Activated T-cell treated with anti-CD3 and anti-CD28 coated beads for 4 hours (primary cell): ENCODE results near the gene VSIG10L.

ENCODE experiments used
- DNase-seq: peaks from one replicate; pipeline ENCODE4 v3.0.0-alpha.2; 2020

The VSIG10L gene

DNA sequence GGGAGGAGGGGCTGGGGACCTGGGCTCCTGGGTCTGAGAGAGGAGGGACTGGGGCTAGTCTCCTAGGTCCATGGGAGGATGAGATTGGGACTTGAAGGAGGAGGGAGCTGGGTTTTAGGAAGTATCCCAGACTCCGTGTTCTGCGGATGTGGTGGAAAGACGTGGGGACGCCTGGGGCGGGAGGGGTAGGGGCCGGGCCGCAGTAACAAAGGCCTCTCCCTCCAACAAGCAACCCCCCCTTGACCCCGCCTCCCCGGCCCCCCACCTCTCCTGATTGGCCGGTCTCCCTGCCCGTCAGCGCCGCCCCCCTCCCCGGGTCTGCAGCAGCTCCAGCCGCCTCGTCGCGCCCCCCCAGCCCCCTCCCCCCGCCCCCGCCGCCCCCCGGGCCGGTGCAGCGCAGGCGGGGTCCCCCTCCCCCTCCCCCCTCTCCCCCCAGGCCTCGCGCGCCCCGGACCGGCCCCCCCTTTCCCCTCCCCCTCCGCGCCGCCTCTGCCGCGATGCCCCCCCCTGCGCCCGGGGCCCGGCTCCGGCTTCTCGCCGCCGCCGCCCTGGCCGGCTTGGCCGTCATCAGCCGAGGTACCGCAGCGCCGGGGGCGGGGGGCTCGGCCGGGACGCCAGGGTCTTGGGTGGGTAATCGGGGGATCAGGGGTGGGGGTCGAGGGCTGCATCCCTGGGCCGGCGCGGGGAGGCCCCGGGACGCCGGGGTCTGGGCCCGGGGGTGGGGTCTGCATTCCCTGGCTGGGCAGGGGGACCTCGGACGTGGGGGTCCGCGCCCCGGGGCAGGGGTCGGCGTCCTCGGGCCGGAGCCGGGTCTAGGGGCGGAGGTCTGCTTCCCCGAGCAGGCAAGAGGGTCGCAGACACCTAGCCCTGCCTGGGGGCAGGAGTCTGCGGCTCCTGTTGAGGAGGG lies 30.3 kb downstream of the VSIG10L start, which contains the start of gene IGLON5:
IGLON5 (plus strand) TSS at position 294 of the 907 bp plus-strand sequence; CDS start at position 498, 204 bp downstream.
- no peak for DNase-seq

DNA sequence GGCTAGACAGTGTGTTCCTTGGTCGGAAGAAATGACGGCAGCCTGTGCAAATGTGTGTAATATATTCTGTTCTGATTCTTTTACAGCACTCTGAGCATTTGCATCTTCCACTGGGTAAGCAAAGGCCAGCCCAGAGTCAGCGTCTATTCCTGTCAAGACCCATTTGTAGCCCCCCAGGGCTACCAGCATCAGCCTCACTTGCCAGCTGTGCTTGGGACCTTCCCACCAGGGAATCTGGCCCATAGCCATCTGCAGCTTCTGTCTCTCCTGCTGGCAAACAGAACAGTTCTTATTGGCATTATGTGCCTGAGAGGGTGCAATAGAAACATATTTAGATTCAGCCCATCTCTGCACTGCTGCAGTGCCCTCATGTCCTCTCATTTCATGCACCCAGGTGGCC lies 36.5 kb downstream of the VSIG10L start:
- no peak for DNase-seq

DNA sequence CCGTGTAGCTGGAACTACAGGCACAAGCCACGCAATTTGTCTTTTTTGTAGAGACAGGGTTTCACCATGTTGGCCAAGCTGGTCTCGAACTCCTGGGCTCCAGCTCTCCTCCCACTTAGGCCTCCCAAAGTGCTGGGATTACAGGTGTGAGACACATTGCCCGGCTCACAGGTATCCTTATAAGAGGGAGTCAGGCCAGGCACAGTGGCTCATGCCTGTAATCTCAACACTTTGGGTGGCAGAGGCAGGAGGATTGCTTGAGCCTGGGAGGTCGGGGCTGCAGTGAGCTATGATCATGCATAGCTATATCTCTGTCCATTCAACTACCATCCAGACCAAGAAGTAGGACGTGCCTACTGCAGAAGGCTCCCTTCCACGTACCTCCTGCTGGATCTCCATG lies 40.7 kb downstream of the VSIG10L start:
- no peak for DNase-seq

GRCh38 chr19:51297406-51297805 lies 44.5 kb downstream of the VSIG10L start:
- DNase-seq, result no peak

DNA sequence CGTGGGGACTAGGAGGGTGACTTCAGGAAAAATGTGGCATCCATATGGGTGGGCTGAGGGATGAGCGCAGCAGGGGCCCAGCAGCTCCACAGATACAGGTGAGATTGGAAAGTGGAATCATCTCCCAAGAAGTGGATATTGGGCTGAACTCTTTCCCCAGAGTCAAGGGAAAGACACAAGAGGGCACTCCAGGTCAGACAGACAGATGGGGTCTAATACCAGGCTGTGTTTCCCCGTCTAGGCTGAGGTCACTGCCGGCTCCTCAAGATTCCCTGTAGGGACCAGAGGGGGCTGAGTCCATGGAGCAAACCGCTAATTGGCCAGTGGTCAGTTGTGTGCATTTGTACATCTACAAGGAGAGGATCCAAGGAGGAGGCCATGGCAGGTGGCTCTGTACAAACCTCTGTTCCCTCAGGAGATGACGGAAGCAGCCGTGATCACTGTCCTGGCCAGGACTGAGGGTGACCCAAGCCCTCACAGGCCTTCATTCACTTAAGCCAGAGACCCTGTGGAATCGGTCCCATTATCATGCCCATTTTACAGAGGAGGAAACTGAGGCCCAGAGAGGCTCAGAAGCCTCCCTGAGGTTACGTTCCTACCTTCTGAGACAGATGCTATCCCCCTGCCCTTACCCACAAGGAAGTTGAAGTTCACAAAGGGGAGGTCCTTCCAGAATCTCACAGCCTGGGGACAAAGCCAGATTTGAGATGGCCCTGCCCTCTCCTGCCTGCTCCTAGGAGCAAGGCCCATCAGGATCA lies 45.4 kb downstream of the VSIG10L start:
- DNase-seq, result no peak

- no peak for DNase-seq
These were observed 46.4 kb downstream of the VSIG10L start for GRCh38 chr19:51295382-51296126.

- no peak for DNase-seq
These were observed 47.0 kb downstream of the VSIG10L start for GRCh38 chr19:51294977-51295375.

DNA sequence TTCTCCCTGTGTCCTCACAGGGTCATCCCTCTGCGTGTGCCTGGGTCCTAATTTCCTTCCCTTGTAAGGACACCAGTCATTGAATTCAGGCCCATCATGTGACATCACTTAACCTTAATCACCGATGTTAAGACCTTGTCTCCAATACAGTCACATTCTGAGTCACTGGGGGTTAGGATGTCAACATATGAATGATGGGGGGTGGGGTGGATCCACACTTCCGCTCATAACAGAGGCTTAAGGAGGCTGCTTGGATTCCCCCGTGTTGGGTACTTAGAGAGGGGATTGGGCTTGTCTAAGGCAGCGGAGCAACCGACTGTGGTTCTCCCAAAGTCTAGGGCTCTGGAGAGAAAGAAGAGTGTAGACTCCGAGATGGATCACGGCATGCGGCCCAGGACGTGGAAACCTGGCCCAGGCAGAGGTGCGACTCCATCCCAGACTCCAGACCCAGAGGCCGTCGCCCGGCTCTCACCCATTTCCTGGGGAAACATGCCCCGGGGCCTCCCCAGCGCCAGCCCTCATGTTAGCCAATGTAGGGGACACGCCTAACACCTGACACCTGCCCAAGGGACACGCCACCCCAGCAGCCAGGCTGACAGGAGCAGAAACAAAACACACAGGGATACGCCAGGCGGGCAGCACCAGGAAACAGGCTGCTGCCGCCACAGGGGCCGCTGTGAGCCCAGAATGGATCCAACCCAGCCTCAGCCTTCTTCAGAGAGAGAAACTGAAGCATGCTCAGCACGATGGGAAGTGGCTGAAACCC lies 47.5 kb downstream of the VSIG10L start:
- DNase-seq, result no peak

DNA sequence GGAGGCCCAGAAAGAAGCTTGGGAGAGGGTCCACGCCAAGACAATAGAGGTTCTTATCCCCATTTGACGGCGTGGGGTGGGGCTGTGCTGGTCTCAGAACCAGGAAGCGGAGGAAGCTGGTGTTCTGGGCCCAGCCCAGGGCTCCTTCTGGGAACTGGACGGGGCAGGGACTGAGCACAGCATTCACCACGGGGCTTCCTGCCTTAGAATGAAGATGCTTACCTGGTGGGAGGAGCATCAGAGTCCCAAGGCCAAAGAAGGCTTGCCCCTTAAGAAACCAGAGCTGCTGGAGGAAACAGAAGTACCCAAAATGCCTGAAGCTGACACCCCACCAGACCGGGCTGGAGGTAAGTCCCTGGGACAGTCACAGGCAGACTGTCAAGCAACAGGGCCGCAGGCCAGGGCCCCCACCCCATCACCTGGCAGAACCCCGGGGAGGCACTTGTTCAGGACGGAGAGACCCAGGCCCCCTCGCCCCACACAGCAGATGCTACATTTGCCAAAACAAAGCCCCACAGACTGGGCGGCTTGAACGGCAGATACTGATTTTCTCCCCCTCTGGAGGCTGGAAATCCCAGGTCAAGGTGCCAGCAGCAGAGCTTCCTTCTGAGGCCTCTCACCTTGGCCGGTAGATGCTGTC lies 48.2 kb downstream of the VSIG10L start:
- no peak for DNase-seq

- DNase-seq, result no peak
These were observed 49.0 kb downstream of the VSIG10L start for GRCh38 chr19:51292971-51293370.

GRCh38 chr19:51289635-51290034 lies 52.3 kb downstream of the VSIG10L start:
- DNase-seq, result no peak

- DNase-seq, result no peak
These were observed 56.3 kb downstream of the VSIG10L start for GRCh38 chr19:51285682-51286081.

DNA sequence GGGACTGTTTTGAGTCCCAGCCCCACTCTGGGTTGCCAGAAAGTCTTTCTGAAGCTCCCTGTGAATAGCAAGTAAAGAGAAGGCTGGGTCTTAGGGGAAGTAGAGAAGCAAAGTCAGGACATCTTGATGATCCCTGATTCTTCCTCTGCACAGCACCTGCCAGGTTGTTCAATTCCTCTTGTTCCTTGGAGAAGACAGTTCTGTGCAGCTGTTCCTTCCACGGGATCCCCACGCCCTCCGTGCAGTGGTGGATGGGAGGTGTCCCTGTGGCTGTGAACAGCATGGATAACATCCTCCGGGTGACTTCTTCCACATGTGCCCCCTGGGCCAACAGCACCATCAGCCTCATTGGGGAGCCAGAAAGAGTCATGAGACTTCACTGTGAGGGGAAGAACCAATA lies 59.6 kb downstream of the VSIG10L start:
- DNase-seq, result no peak
